HG02885 (cell line): ENCODE measurements around the gene WWOX.
A peak's percentile ranks its signal among the peaks of the same experiment; 100 is the strongest.

Source experiments
- ATAC-seq: cut with Tn5 transposase; IDR thresholded peaks from one replicate; pipeline ENCODE4 v1.9.1; 2021; ENCODE audit warnings: mild to moderate bottlenecking; ENCODE audit not compliant: unreplicated experiment, poor library complexity

Gene WWOX

GRCh38 chr16:78217276-78217675 lies 117.8 kb downstream of the WWOX start:
- no peak for ATAC-seq

- no peak for ATAC-seq
Measured at GRCh38 chr16:78218279-78218678, 118.8 kb downstream of the WWOX start.

GRCh38 chr16:78218856-78219651 lies 119.6 kb downstream of the WWOX start:
- no peak for ATAC-seq

GRCh38 chr16:78220571-78220970 lies 121.1 kb downstream of the WWOX start:
- ATAC-seq: no peak

GRCh38 chr16:78221892-78222291 lies 122.4 kb downstream of the WWOX start:
- ATAC-seq: no peak

GRCh38 chr16:78224342-78224741 lies 124.9 kb downstream of the WWOX start:
- no peak for ATAC-seq

GRCh38 chr16:78225919-78226318 lies 126.5 kb downstream of the WWOX start:
- no peak for ATAC-seq

- no peak for ATAC-seq
Measured at GRCh38 chr16:78227855-78228254, 128.4 kb downstream of the WWOX start.

- ATAC-seq: no peak
Measured at GRCh38 chr16:78228704-78229103, 129.2 kb downstream of the WWOX start.

- no peak for ATAC-seq
Measured at GRCh38 chr16:78230832-78231231, 131.4 kb downstream of the WWOX start.

GRCh38 chr16:78235168-78235800 lies 135.8 kb downstream of the WWOX start:
- ATAC-seq: peak; percentile 93

GRCh38 chr16:78235876-78236275 lies 136.4 kb downstream of the WWOX start:
- ATAC-seq: no peak

- no peak for ATAC-seq
Measured at GRCh38 chr16:78237841-78238240, 138.4 kb downstream of the WWOX start.

GRCh38 chr16:78240459-78241222 lies 141.2 kb downstream of the WWOX start:
- ATAC-seq: no peak

- no peak for ATAC-seq
Measured at GRCh38 chr16:78242239-78242630, 142.8 kb downstream of the WWOX start.

GRCh38 chr16:78244131-78244895 lies 144.9 kb downstream of the WWOX start:
- no peak for ATAC-seq

GRCh38 chr16:78246559-78246958 lies 147.1 kb downstream of the WWOX start:
- ATAC-seq: no peak

GRCh38 chr16:78249056-78249455 lies 149.6 kb downstream of the WWOX start:
- no peak for ATAC-seq

GRCh38 chr16:78249832-78250231 lies 150.4 kb downstream of the WWOX start:
- no peak for ATAC-seq

- no peak for ATAC-seq
Measured at GRCh38 chr16:78251115-78251514, 151.7 kb downstream of the WWOX start.
